Measurements from ENCODE around the gene FBXO9.

DNA sequence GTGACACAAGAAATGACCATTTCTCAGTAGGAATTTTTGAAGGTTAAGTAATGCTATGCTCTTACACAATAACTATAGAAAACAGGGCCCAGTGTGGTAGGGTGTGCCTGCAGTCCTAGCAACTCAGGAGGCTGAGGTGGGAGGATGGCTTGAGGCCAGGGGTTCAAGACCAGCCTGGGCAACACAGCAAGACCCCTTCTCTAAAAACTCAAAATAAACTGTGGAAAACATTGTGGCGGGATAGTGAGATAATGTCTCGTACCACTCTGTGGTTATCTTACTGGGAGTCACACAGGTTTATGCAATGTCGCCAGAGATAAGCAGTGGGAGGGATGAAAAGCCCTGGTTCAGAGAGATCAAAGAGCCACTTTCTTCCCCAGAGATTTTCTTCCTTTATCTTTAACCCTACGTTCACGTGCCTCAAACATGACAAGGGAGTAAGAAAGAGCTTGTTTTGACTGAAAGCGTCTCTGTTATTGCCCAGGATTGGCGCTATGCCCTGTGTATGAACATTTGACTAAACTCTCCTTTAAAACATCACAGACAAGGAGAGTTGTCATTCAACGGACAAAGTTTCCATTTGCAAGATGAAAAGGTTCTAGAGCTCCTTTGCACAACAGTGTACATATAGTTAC is 69.5 kb downstream of the FBXO9 start:
- TF ChIP-seq, protein P1, sequence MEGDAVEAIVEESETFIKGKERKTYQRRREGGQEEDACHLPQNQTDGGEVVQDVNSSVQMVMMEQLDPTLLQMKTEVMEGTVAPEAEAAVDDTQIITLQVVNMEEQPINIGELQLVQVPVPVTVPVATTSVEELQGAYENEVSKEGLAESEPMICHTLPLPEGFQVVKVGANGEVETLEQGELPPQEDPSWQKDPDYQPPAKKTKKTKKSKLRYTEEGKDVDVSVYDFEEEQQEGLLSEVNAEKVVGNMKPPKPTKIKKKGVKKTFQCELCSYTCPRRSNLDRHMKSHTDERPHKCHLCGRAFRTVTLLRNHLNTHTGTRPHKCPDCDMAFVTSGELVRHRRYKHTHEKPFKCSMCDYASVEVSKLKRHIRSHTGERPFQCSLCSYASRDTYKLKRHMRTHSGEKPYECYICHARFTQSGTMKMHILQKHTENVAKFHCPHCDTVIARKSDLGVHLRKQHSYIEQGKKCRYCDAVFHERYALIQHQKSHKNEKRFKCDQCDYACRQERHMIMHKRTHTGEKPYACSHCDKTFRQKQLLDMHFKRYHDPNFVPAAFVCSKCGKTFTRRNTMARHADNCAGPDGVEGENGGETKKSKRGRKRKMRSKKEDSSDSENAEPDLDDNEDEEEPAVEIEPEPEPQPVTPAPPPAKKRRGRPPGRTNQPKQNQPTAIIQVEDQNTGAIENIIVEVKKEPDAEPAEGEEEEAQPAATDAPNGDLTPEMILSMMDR (IDR thresholded peaks at IDR 0.05): no peak
- no peak for TF ChIP-seq POLR2A (IDR thresholded peaks at IDR 0.05)
- no peak for TF ChIP-seq EP300 (IDR thresholded peaks at IDR 0.05)

All from tibial nerve (tissue), 4 donors.